IMR-90 (cell line): ENCODE results near the gene HSD17B10. TPM values are rescaled to one million over a fixed set of nuclear protein-coding genes. Genes with fewer than 3 reads are reported as not detected.

Experiments used
- ATAC-seq: fragments of 200-7000 bp; cut with Tn5 transposase; 2 replicates; pipeline ENCODE4 v1.9.1; 2020; ENCODE audit warnings: low read depth, mild to moderate bottlenecking, moderate library complexity
- BruUV-seq: library from RNA; stranded (reverse); fragments of 400-500 nt; replicated peaks from 2 replicates; lab custom pipeline; 2021; lab: Mats Ljungman, UMichigan
- CTCF ChIA-PET: fragments of 300-600 bp; formaldehyde crosslinking; extraction: SDS; loops from one replicate; lab custom pipeline; 2021; ENCODE audit warnings: antibody characterized with exemption; lab: Yijun Ruan, JAX
- POLR2A ChIA-PET: fragments of 300-600 bp; sonication (Branson Sonifier 250); formaldehyde crosslinking; loops from one replicate; lab custom pipeline; 2022; ENCODE audit warnings: antibody characterized with exemption; ENCODE audit not compliant: unreplicated experiment; lab: Charles Lee
- DNase-seq: peaks from one replicate; pipeline ENCODE4 v3.0.0; 2013
- H2AFZ ChIP-seq: replicated peaks from 2 replicates; pipeline ENCODE3; 2013; ENCODE audit warnings: low read length, mild to moderate bottlenecking; ENCODE audit not compliant: poor library complexity
- H2AK5ac ChIP-seq: 2 replicates; pipeline ENCODE4 v1.6.1; 2013; ENCODE audit warnings: low read depth, low read length, inconsistent platforms
- H2AK9ac ChIP-seq: replicated peaks from 2 replicates; pipeline ENCODE3; 2013; ENCODE audit warnings: mild to moderate bottlenecking, low read depth, low read length, moderate library complexity; ENCODE audit not compliant: poor library complexity
- H2BK120ac ChIP-seq: 2 replicates; pipeline ENCODE4 v1.6.1; 2013; ENCODE audit warnings: low read depth, low read length, inconsistent platforms
- H2BK15ac ChIP-seq: 3 replicates; pipeline ENCODE4 v1.6.1; 2013; ENCODE audit warnings: low read depth, low read length, inconsistent platforms
- H2BK20ac ChIP-seq: 2 replicates; pipeline ENCODE4 v1.6.1; 2013; ENCODE audit warnings: low read depth, mild to moderate bottlenecking, inconsistent platforms, low read length, moderate library complexity
- H2BK5ac ChIP-seq: 2 replicates; pipeline ENCODE4 v1.6.1; 2013; ENCODE audit warnings: mild to moderate bottlenecking, low read depth, low read length, inconsistent platforms; ENCODE audit not compliant: poor library complexity, severe bottlenecking
- H3K14ac ChIP-seq: replicated peaks from 2 replicates; pipeline ENCODE4 v1.6.1; 2013; ENCODE audit warnings: low read depth, low read length, inconsistent platforms
- H3K18ac ChIP-seq: 2 replicates; pipeline ENCODE4 v1.6.1; 2013; ENCODE audit warnings: low read depth, low read length, control low read depth
- H3K23ac ChIP-seq: 2 replicates; pipeline ENCODE4 v1.6.1; 2013; ENCODE audit warnings: low read depth, low read length, inconsistent platforms
- H3K27ac ChIP-seq: 2 replicates; pipeline ENCODE4 v1.5.1; 2013; ENCODE audit warnings: mild to moderate bottlenecking, control low read depth, low read length; ENCODE audit not compliant: insufficient read depth
- H3K27me3 ChIP-seq: 2 replicates; pipeline ENCODE4 v1.6.1; 2013; ENCODE audit warnings: low read length; ENCODE audit not compliant: control insufficient read depth, insufficient read depth
- H3K36me3 ChIP-seq: 2 replicates; pipeline ENCODE4 v1.6.1; 2013; ENCODE audit warnings: low read length, mixed read lengths; ENCODE audit not compliant: control insufficient read depth, insufficient read depth
- H3K4ac ChIP-seq: 2 replicates; pipeline ENCODE4 v1.6.1; 2013; ENCODE audit warnings: low read depth, low read length, inconsistent platforms
- H3K4me1 ChIP-seq: 2 replicates; pipeline ENCODE4 v1.6.1; 2013; ENCODE audit warnings: low read length, mixed read lengths; ENCODE audit not compliant: control insufficient read depth, insufficient read depth
- H3K4me2 ChIP-seq: 2 replicates; pipeline ENCODE4 v1.6.1; 2013; ENCODE audit warnings: low read depth, mild to moderate bottlenecking, control low read depth, low read length, moderate library complexity
- H3K4me3 ChIP-seq: 2 replicates; pipeline ENCODE4 v1.5.1; 2013; ENCODE audit warnings: low read depth, mild to moderate bottlenecking, control low read depth, low read length, moderate library complexity; ENCODE audit not compliant: insufficient read depth
- H3K56ac ChIP-seq: 2 replicates; pipeline ENCODE4 v1.6.1; 2013; ENCODE audit warnings: low read length, inconsistent platforms; ENCODE audit not compliant: insufficient read depth; ENCODE audit errors: extremely low read depth
- H3K79me1 ChIP-seq, 2 experiments: 2 replicates each; pipeline ENCODE4 v1.6.1; 2013; ENCODE audit warnings: low read length in 2 of 2, inconsistent platforms in 1 of 2, low read depth in 1 of 2
- H3K9ac ChIP-seq: 2 replicates; pipeline ENCODE4 v1.6.1; 2013; ENCODE audit warnings: low read depth, low read length, control low read depth
- H3K9me1 ChIP-seq: 2 replicates; pipeline ENCODE4 v1.6.1; 2013; ENCODE audit warnings: low read length, inconsistent platforms; ENCODE audit not compliant: insufficient read depth
- H3K9me3 ChIP-seq: 2 replicates; pipeline ENCODE4 v1.6.1; 2013; ENCODE audit warnings: low read length; ENCODE audit not compliant: control insufficient read depth, insufficient read depth
- H4K20me1 ChIP-seq: 2 replicates; pipeline ENCODE4 v1.6.1; 2013; ENCODE audit warnings: low read length, inconsistent platforms; ENCODE audit not compliant: insufficient read depth
- H4K5ac ChIP-seq: 2 replicates; pipeline ENCODE4 v1.6.1; 2013; ENCODE audit warnings: mild to moderate bottlenecking, low read depth, low read length, control low read depth
- H4K8ac ChIP-seq, 2 experiments: 2 replicates each; pipeline ENCODE4 v1.6.1; 2013; ENCODE audit warnings: low read depth in 2 of 2, low read length in 2 of 2, control low read depth in 1 of 2, inconsistent platforms in 1 of 2
- H4K91ac ChIP-seq: 2 replicates; pipeline ENCODE4 v1.6.1; 2013; ENCODE audit warnings: low read depth, low read length, inconsistent platforms; ENCODE audit not compliant: insufficient read depth
- BHLHE40 ChIP-seq: fragments of 150-350 bp; IDR thresholded peaks from 2 replicates; pipeline ENCODE4 v1.6.1; 2016; ENCODE audit warnings: mild to moderate bottlenecking, low read depth, low read length
- CEBPB ChIP-seq: IDR thresholded peaks from 2 replicates; pipeline ENCODE4 v1.6.1; 2012; ENCODE audit warnings: low read depth, low read length, improper control_type of control experiment
- CHD1 ChIP-seq: IDR thresholded peaks from 2 replicates; pipeline ENCODE4 v1.6.1; 2012; ENCODE audit warnings: low read depth, low read length, improper control_type of control experiment
- CTCF ChIP-seq: conservative IDR thresholded peaks from 2 replicates; pipeline ENCODE4 v1.5.1; 2012; ENCODE audit warnings: mild to moderate bottlenecking, low read depth, low read length, improper control_type of control experiment
- FOS ChIP-seq: fragments of 150-350 bp; IDR thresholded peaks from 2 replicates; pipeline ENCODE4 v1.6.1; 2016; ENCODE audit warnings: low read depth, low read length
- MAFK ChIP-seq: IDR thresholded peaks from 2 replicates; pipeline ENCODE4 v1.6.1; 2012; ENCODE audit warnings: low read depth, low read length, improper control_type of control experiment
- MAZ ChIP-seq: IDR thresholded peaks from 2 replicates; pipeline ENCODE4 v1.6.1; 2012; ENCODE audit warnings: low read depth, mild to moderate bottlenecking, low read length, improper control_type of control experiment, moderate library complexity, borderline replicate concordance
- MXI1 ChIP-seq: IDR thresholded peaks from 2 replicates; pipeline ENCODE4 v1.6.1; 2012; ENCODE audit warnings: low read depth, mild to moderate bottlenecking, low read length, moderate library complexity, borderline replicate concordance
- NFE2L2 ChIP-seq: fragments of 150-350 bp; IDR thresholded peaks from 2 replicates; pipeline ENCODE4 v1.6.1; 2016; ENCODE audit warnings: low read depth, mild to moderate bottlenecking, low read length
- POLR2A ChIP-seq: IDR thresholded peaks from 2 replicates; pipeline ENCODE4 v1.6.1; 2012; ENCODE audit warnings: mild to moderate bottlenecking, low read depth, low read length
- RAD21 ChIP-seq: IDR thresholded peaks from 2 replicates; pipeline ENCODE4 v1.6.1; 2012; ENCODE audit warnings: low read length, improper control_type of control experiment
- RCOR1 ChIP-seq: IDR thresholded peaks from 2 replicates; pipeline ENCODE4 v1.6.1; 2012; ENCODE audit warnings: mild to moderate bottlenecking, low read length, improper control_type of control experiment; ENCODE audit not compliant: insufficient replicate concordance
- RFX5 ChIP-seq: IDR thresholded peaks from 2 replicates; pipeline ENCODE4 v1.8.0; 2012; ENCODE audit warnings: low read depth, mild to moderate bottlenecking, low read length, moderate library complexity
- SMC3 ChIP-seq: fragments of 150-350 bp; IDR thresholded peaks from 2 replicates; pipeline ENCODE4 v1.6.1; 2016; ENCODE audit warnings: low read depth, mild to moderate bottlenecking, antibody characterized with exemption, low read length, moderate library complexity
- WGBS, 2 experiments: methylation state at CpG; one replicate each; pipeline versions ENCODE4 v1.1.5 to v1.1.7; 2013; ENCODE audit warnings: missing lambda C conversion rate in 2 of 2; ENCODE audit not compliant: insufficient read length in 1 of 2; ENCODE audit errors: extremely low coverage in 2 of 2; 5-methylcytosine and 5-hydroxymethylcytosine counted together
- dilution Hi-C: fragments of 300-500 bp; cut with HindIII; formaldehyde crosslinking; loops from one replicate; pipeline ENCODE4 v1.14.3; 2018; ENCODE audit warnings: low sequenced_read_pairs; ENCODE audit not compliant: unreplicated experiment
- in situ Hi-C: fragments of 300-500 bp; cut with MboI; formaldehyde crosslinking; loops from 3 replicates; pipeline ENCODE4 v1.14.3; 2019; ENCODE audit warnings: low sequenced_read_pairs, inconsistent platforms, mixed read lengths
- intact Hi-C: fragments of 100-400 bp; cut with micrococcal nuclease; formaldehyde crosslinking; loops from 2 replicates; pipeline ENCODE4 v1.10.0; 2022
- polyA plus RNA-seq, 3 experiments: library from polyadenylated mRNA; depleted of rRNA; stranded (reverse); fragments of >200 nt; gene quantifications; 2 replicates each; pipeline ENCODE4 v1.2.3, GENCODE V29; 2012; ENCODE audit warnings: low replicate concordance in 1 of 3
- total RNA-seq: library from RNA; depleted of rRNA; stranded (reverse); fragments of >200 nt; gene quantifications from 2 replicates; pipeline ENCODE4 v1.2.3, GENCODE V29; 2012
- TF ChIP-seq, protein P1 (sequence below): fragments of 150-350 bp; IDR thresholded peaks from 2 replicates; pipeline ENCODE4 v1.6.1; 2016; ENCODE audit warnings: low read depth, mild to moderate bottlenecking, low read length, moderate library complexity, borderline replicate concordance
- TF ChIP-seq, protein P2 (sequence below): fragments of 150-350 bp; IDR thresholded peaks from 2 replicates; pipeline ENCODE4 v1.6.1; 2017; ENCODE audit warnings: mild to moderate bottlenecking, antibody characterized with exemption, low read length, low read depth

The HSD17B10 gene
- total and polyA plus RNA-seq, 2 of the 4 experiments (the other 2 are of a cell fraction): 99.8 to 118 TPM

GRCh38 chrX:53429755-53430154 lies 4.4 kb downstream of the HSD17B10 start:
- peaks cover 4% of the 10 kb centered on the region; the same call in 1 of the 2 replicates for H3K9me1 ChIP-seq
- no peaks in the 10 kb centered on the region for H4K20me1 ChIP-seq
- H3K27ac ChIP-seq: no peak overlapping the region
- no peak overlapping the region for H3K18ac ChIP-seq
- ATAC-seq (no peak), DNase-seq (no peak)
- no peak overlapping the region for H2BK120ac ChIP-seq
- no peak overlapping the region for H4K5ac ChIP-seq
- ChIA-PET CTCF (no interaction called here), POLR2A (no interaction called here)
- H3K79me1 ChIP-seq: peaks cover 0 to 10% of the 10 kb centered on the region in 2 experiments; a peak in 3 of 4 replicates
- intact Hi-C loops: no loop called here
- TF ChIP-seq, protein P1, sequence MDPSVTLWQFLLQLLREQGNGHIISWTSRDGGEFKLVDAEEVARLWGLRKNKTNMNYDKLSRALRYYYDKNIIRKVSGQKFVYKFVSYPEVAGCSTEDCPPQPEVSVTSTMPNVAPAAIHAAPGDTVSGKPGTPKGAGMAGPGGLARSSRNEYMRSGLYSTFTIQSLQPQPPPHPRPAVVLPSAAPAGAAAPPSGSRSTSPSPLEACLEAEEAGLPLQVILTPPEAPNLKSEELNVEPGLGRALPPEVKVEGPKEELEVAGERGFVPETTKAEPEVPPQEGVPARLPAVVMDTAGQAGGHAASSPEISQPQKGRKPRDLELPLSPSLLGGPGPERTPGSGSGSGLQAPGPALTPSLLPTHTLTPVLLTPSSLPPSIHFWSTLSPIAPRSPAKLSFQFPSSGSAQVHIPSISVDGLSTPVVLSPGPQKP: no peak
- TF ChIP-seq CTCF (no peak), MAZ (no peak), BHLHE40 (no peak), POLR2A (no peak), RAD21 (no peak), FOS (no peak), NFE2L2 (no peak), CHD1 (no peak), RCOR1 (no peak), MAFK (no peak), RFX5 (no peak), CEBPB (no peak), SMC3 (no peak), MXI1 (no peak)
- TF ChIP-seq, protein P2, sequence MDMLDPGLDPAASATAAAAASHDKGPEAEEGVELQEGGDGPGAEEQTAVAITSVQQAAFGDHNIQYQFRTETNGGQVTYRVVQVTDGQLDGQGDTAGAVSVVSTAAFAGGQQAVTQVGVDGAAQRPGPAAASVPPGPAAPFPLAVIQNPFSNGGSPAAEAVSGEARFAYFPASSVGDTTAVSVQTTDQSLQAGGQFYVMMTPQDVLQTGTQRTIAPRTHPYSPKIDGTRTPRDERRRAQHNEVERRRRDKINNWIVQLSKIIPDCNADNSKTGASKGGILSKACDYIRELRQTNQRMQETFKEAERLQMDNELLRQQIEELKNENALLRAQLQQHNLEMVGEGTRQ: no peak
- no peak overlapping the region for H2AFZ ChIP-seq
- no peak overlapping the region for H3K4ac ChIP-seq
- H4K91ac ChIP-seq: no peak overlapping the region
- BruUV-seq: no TSS peak
- dilution Hi-C loops: no loop called here
- no peak overlapping the region for H3K4me2 ChIP-seq
- peaks cover 13% of the 10 kb centered on the region; the same call in 1 of the 2 replicates for H3K36me3 ChIP-seq
- H2BK15ac ChIP-seq: no peak overlapping the region
- no peak overlapping the region for H2BK20ac ChIP-seq
- WGBS, 2 experiments: 84% methylated on average over 6 of the region's 8 CpGs; no CpG with 5 or more reads in 1 of the 2 experiments
- H3K56ac ChIP-seq: no peak overlapping the region
- H3K23ac ChIP-seq: no peak overlapping the region
- peaks cover 13% of the 10 kb centered on the region for H3K27me3 ChIP-seq
- H4K8ac ChIP-seq: no peak overlapping the region
- no peak overlapping the region for H3K9ac ChIP-seq
- no peaks in the 10 kb centered on the region for H3K4me1 ChIP-seq
- no peak overlapping the region for H2BK5ac ChIP-seq
- no peak overlapping the region for H3K14ac ChIP-seq
- H2AK9ac ChIP-seq: no peak overlapping the region
- H3K9me3 ChIP-seq: no peaks in the 10 kb centered on the region
- H3K4me3 ChIP-seq: no peak overlapping the region
- in situ Hi-C loops: loop anchor here (5.0 kb wide), 1 partner anchor 117 kb away; no protein-coding TSS in a partner anchor
- no peak overlapping the region for H2AK5ac ChIP-seq
